ENCODE measurements around the gene PIP5KL1.

DNA sequence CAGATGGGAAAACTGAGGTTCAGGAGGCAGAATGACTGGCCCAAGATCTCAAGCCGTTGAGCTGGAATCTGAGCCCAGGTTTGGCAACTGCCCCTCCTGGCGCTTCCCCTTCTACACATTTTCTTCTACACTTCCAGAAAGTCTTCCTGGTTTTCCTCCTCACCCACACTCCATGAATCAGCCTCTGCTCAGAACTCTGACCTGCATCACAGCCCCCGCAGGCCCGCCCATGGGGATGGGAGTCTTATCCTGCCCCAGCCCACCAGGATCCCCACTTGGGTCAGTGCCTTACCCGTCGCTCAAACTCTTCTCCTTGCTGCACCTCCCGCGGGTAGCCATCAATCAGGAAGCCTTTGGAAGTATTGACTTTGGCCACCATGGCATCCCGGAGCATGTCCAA lies 59.0 kb downstream of the PIP5KL1 start:
- TF ChIP-seq POLR2A (IDR thresholded peaks at IDR 0.05; ENCODE audit: low read depth, low read length) (no peak), POLR2AphosphoS5 (IDR thresholded peaks at IDR 0.05; ENCODE audit: low read depth, low read length) (no peak), TAF1 (IDR thresholded peaks at IDR 0.05; ENCODE audit: low read depth, low read length) (no peak), SPI1 (IDR thresholded peaks at IDR 0.05; ENCODE audit: low read depth, low read length) (no peak), PAX5 (IDR thresholded peaks at IDR 0.05; ENCODE audit: insufficient read depth, low read length, severe bottlenecking) (no peak), POU2F2 (IDR thresholded peaks at IDR 0.05; ENCODE audit: low read depth, low read length) (no peak)
